Neural cell (in vitro differentiated cells): Measurements from ENCODE around the gene CD247. TPM values are rescaled to one million over a fixed set of nuclear protein-coding genes. Genes with fewer than 3 reads are reported as not detected.

Experiments used
- H2AFZ ChIP-seq: fragments of 200-600, 300-800 bp; sonication (generic), shearing (Covaris generic); 2 replicates; pipeline ENCODE4 v1.6.0; 2014; ENCODE audit warnings: low read depth, mild to moderate bottlenecking, antibody characterized with exemption, low read length, moderate library complexity
- H3F3A ChIP-seq: fragments of 200-600 bp; shearing (Covaris generic); 2 replicates; pipeline ENCODE4 v1.6.1; 2016; ENCODE audit warnings: mild to moderate bottlenecking, moderate library complexity, mixed read lengths, antibody characterized with exemption, low read length; ENCODE audit not compliant: insufficient read depth, poor library complexity, severe bottlenecking
- H3K27ac ChIP-seq: fragments of 200-600, 300-800 bp; sonication (generic), shearing (Covaris generic); 2 replicates; pipeline ENCODE4 v1.5.1; 2014; ENCODE audit warnings: mild to moderate bottlenecking, low read length, moderate library complexity
- H3K27me3 ChIP-seq: fragments of 300-800, 200-600 bp; sonication (generic), shearing (Covaris generic); 2 replicates; pipeline ENCODE4 v1.6.0; 2014; ENCODE audit warnings: mild to moderate bottlenecking, low read depth, low read length, moderate library complexity; ENCODE audit not compliant: insufficient read depth
- H3K36me3 ChIP-seq: fragments of 300-800, 200-600 bp; sonication (generic), shearing (Covaris generic); 2 replicates; pipeline ENCODE4 v1.5.1; 2014; ENCODE audit warnings: mild to moderate bottlenecking, antibody characterized with exemption, low read length, moderate library complexity; ENCODE audit not compliant: insufficient read depth
- H3K4me2 ChIP-seq: fragments of 300-800, 200-600 bp; sonication (generic), shearing (Covaris generic); 2 replicates; pipeline ENCODE4 v1.6.0; 2014; ENCODE audit warnings: mild to moderate bottlenecking, low read length
- H3K4me3 ChIP-seq: fragments of 300-800, 200-600 bp; sonication (generic), shearing (Covaris generic); 2 replicates; pipeline ENCODE4 v1.5.1; 2014; ENCODE audit warnings: mild to moderate bottlenecking, low read length, moderate library complexity
- H3K79me2 ChIP-seq: fragments of 200-600 bp; shearing (Covaris generic); replicated peaks from 2 replicates; pipeline ENCODE4 v1.6.0; 2014; ENCODE audit warnings: mild to moderate bottlenecking, low read length, moderate library complexity; ENCODE audit not compliant: insufficient read depth
- H3K9ac ChIP-seq: fragments of 300-800, 200-600 bp; sonication (generic), shearing (Covaris generic); 2 replicates; pipeline ENCODE4 v1.6.1; 2016; ENCODE audit warnings: mild to moderate bottlenecking, low read length, mixed read lengths
- H3K9me2 ChIP-seq: fragments of 200-600 bp; shearing (Covaris generic); 2 replicates; pipeline ENCODE4 v1.6.1; 2016; ENCODE audit warnings: mild to moderate bottlenecking, low read length, mixed read lengths; ENCODE audit not compliant: insufficient read depth
- H3K9me3 ChIP-seq: fragments of 200-600, 300-800 bp; sonication (generic), shearing (Covaris generic); 2 replicates; pipeline ENCODE4 v1.6.1; 2016; ENCODE audit warnings: mild to moderate bottlenecking, mixed run types, low read length, moderate library complexity, mixed read lengths
- H4K20me1 ChIP-seq: fragments of 200-600 bp; shearing (Covaris generic); 2 replicates; pipeline ENCODE4 v1.6.1; 2016; ENCODE audit warnings: mild to moderate bottlenecking, mixed run types; ENCODE audit not compliant: insufficient read depth
- EP300 ChIP-seq: fragments of 450-650 bp; conservative IDR thresholded peaks from 2 replicates; pipeline ENCODE4 v1.6.1; 2014; ENCODE audit warnings: antibody characterized with exemption, mild to moderate bottlenecking, moderate library complexity; ENCODE audit not compliant: poor library complexity, severe bottlenecking
- EZH2 ChIP-seq: fragments of 200-600, 300-800 bp; shearing (Covaris generic), sonication (generic); IDR thresholded peaks from 2 replicates; pipeline ENCODE4 v1.6.1; 2014; ENCODE audit warnings: antibody characterized with exemption, low read length, borderline replicate concordance, mild to moderate bottlenecking; ENCODE audit not compliant: insufficient read depth, poor library complexity, severe bottlenecking
- MXI1 ChIP-seq: fragments of 450-650 bp; conservative IDR thresholded peaks from 2 replicates; pipeline ENCODE4 v1.6.1; 2014; ENCODE audit warnings: antibody characterized with exemption, mild to moderate bottlenecking; ENCODE audit not compliant: poor library complexity, severe bottlenecking
- POLR2AphosphoS5 ChIP-seq: IDR thresholded peaks from 2 replicates; pipeline ENCODE4 v1.6.1; 2012
- RAD21 ChIP-seq: fragments of 450-650 bp; conservative IDR thresholded peaks from 2 replicates; pipeline ENCODE4 v1.6.1; 2014; ENCODE audit warnings: antibody characterized with exemption, mild to moderate bottlenecking, moderate library complexity
- SMC3 ChIP-seq: fragments of 450-650 bp; conservative IDR thresholded peaks from 2 replicates; pipeline ENCODE4 v1.6.1; 2014; ENCODE audit warnings: antibody characterized with exemption, mild to moderate bottlenecking, moderate library complexity; ENCODE audit not compliant: poor library complexity
- TAF1 ChIP-seq: IDR thresholded peaks from 2 replicates; pipeline ENCODE4 v1.6.1; 2012; ENCODE audit warnings: low read depth
- polyA plus RNA-seq: library from polyadenylated mRNA; depleted of rRNA; stranded (reverse); fragments of >200 nt; gene quantifications from 2 replicates; pipeline ENCODE4 v1.2.3, GENCODE V29; 2014
- TF ChIP-seq, protein P1 (sequence below): fragments of 450-650 bp; IDR thresholded peaks from 2 replicates; pipeline ENCODE4 v1.5.1; 2014; ENCODE audit warnings: antibody characterized with exemption, mild to moderate bottlenecking, moderate library complexity; ENCODE audit not compliant: poor library complexity, severe bottlenecking
- TF ChIP-seq, protein P2 (sequence below): IDR thresholded peaks from 2 replicates; pipeline ENCODE4 v1.6.1; 2012; ENCODE audit warnings: borderline replicate concordance

CD247 gene
- polyA plus RNA-seq, 1 donor from 2014 or later = not detected

DNA sequence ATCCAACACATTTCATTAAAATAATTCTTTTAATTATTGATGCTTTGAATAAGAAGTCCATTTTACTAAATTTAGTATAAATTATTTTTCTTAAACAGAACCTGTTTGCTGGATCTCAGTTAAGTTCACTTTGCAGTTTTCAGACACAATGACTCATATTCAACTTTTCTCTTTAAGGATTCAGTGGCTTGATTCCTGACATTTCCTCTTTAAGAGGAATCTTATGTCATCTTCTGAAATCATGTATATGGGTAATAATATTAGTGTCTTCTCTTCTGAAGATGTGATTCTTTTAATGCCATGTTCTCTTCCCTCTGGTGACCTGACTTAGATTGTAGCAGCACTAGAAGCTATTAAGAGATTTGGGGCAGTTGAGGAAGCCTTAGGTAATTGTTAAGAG, 22.7 kb upstream of the CD247 start:
- no peak overlapping the region for H3K27ac ChIP-seq
- no peak overlapping the region for H3K9ac ChIP-seq
- no peak overlapping the region for H3K4me3 ChIP-seq
- no peaks in the 10 kb centered on the region for H3K79me2 ChIP-seq
- TF ChIP-seq, protein P1, sequence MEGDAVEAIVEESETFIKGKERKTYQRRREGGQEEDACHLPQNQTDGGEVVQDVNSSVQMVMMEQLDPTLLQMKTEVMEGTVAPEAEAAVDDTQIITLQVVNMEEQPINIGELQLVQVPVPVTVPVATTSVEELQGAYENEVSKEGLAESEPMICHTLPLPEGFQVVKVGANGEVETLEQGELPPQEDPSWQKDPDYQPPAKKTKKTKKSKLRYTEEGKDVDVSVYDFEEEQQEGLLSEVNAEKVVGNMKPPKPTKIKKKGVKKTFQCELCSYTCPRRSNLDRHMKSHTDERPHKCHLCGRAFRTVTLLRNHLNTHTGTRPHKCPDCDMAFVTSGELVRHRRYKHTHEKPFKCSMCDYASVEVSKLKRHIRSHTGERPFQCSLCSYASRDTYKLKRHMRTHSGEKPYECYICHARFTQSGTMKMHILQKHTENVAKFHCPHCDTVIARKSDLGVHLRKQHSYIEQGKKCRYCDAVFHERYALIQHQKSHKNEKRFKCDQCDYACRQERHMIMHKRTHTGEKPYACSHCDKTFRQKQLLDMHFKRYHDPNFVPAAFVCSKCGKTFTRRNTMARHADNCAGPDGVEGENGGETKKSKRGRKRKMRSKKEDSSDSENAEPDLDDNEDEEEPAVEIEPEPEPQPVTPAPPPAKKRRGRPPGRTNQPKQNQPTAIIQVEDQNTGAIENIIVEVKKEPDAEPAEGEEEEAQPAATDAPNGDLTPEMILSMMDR = no peak
- TF ChIP-seq POLR2AphosphoS5 (no peak), MXI1 (no peak), EZH2 (no peak)
- no peak overlapping the region for H2AFZ ChIP-seq
- no peaks in the 10 kb centered on the region for H4K20me1 ChIP-seq
- no peaks in the 10 kb centered on the region for H3K9me3 ChIP-seq
- no peaks in the 10 kb centered on the region for H3K9me2 ChIP-seq
- no peaks in the 10 kb centered on the region for H3K36me3 ChIP-seq
- no peaks in the 10 kb centered on the region for H3F3A ChIP-seq
- H3K27me3 ChIP-seq = no peaks in the 10 kb centered on the region
- no peak overlapping the region for H3K4me2 ChIP-seq

DNA sequence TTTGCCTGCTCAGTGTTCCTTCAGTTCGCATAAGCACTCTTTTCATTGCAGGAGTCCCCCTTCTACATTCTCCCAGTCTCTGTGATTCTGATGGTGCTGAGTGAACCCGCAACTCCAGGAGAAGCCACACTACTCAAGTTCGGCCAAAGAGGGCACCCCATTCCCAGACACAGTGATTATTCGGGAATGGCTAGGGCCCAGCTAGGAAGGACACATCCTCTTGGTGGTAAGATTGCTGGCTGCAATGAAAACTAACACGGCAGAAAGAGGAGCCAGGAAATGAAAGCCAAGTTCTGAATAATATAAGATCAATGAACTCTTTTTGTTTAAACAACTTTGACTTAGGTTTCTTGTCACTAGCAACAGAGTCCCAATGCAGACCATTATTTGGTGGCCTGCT, 20.3 kb upstream of the CD247 start:
- Histone ChIP-seq H3K4me3 (no peak overlapping the region), H3F3A (no peaks in the 10 kb centered on the region), H3K79me2 (no peaks in the 10 kb centered on the region), H4K20me1 (no peaks in the 10 kb centered on the region), H3K27ac (no peak overlapping the region), H3K9ac (no peak overlapping the region), H3K27me3 (no peaks in the 10 kb centered on the region), H2AFZ (no peak overlapping the region), H3K9me2 (no peaks in the 10 kb centered on the region), H3K9me3 (no peaks in the 10 kb centered on the region), H3K4me2 (no peak overlapping the region), H3K36me3 (no peaks in the 10 kb centered on the region)
- TF ChIP-seq EZH2 (no peak), POLR2AphosphoS5 (no peak), SMC3 (no peak), RAD21 (no peak), EP300 (no peak), MXI1 (no peak), TAF1 (no peak)
- TF ChIP-seq, protein P1 = no peak
- TF ChIP-seq, protein P2, sequence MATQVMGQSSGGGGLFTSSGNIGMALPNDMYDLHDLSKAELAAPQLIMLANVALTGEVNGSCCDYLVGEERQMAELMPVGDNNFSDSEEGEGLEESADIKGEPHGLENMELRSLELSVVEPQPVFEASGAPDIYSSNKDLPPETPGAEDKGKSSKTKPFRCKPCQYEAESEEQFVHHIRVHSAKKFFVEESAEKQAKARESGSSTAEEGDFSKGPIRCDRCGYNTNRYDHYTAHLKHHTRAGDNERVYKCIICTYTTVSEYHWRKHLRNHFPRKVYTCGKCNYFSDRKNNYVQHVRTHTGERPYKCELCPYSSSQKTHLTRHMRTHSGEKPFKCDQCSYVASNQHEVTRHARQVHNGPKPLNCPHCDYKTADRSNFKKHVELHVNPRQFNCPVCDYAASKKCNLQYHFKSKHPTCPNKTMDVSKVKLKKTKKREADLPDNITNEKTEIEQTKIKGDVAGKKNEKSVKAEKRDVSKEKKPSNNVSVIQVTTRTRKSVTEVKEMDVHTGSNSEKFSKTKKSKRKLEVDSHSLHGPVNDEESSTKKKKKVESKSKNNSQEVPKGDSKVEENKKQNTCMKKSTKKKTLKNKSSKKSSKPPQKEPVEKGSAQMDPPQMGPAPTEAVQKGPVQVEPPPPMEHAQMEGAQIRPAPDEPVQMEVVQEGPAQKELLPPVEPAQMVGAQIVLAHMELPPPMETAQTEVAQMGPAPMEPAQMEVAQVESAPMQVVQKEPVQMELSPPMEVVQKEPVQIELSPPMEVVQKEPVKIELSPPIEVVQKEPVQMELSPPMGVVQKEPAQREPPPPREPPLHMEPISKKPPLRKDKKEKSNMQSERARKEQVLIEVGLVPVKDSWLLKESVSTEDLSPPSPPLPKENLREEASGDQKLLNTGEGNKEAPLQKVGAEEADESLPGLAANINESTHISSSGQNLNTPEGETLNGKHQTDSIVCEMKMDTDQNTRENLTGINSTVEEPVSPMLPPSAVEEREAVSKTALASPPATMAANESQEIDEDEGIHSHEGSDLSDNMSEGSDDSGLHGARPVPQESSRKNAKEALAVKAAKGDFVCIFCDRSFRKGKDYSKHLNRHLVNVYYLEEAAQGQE = no peak
